Mucosa of stomach (tissue), 1 donor: ENCODE data around the gene ANAPC16.
"Not testable (repeated sequence)": the region's sequence is repeated elsewhere in the genome, so short reads cannot be mapped to it uniquely, and the experiment has no call there.

ENCODE experiments used
- H3K27me3 ChIP-seq: one replicate; pipeline ENCODE4 v1.7.0; 2013; ENCODE audit warnings: mild to moderate bottlenecking, low read length; ENCODE audit not compliant: control insufficient read depth, insufficient read depth
- H3K36me3 ChIP-seq: one replicate; pipeline ENCODE4 v1.7.0; 2013; ENCODE audit warnings: low read length; ENCODE audit not compliant: control insufficient read depth, insufficient read depth
- H3K4me1 ChIP-seq: one replicate; pipeline ENCODE4 v1.7.0; 2013; ENCODE audit warnings: mild to moderate bottlenecking, low read length; ENCODE audit not compliant: control insufficient read depth, insufficient read depth
- H3K4me3 ChIP-seq: one replicate; pipeline ENCODE4 v1.7.0; 2013; ENCODE audit warnings: low read length
- H3K9ac ChIP-seq: one replicate; pipeline ENCODE4 v1.7.0; 2013; ENCODE audit warnings: mild to moderate bottlenecking, low read length, moderate library complexity
- H3K9me3 ChIP-seq: one replicate; pipeline ENCODE4 v1.7.0; 2013; ENCODE audit warnings: mild to moderate bottlenecking, low read length, moderate library complexity; ENCODE audit not compliant: control insufficient read depth
- donor health status: Pancreatic carcinoma.

ANAPC16 gene

GRCh38 chr10:72218726-72219125 lies 2.9 kb downstream of the ANAPC16 start:
- H3K9ac ChIP-seq = peak overlapping the region; percentile 37
- H3K36me3 ChIP-seq = no peaks in the 10 kb centered on the region
- no peak overlapping the region for H3K4me3 ChIP-seq

GRCh38 chr10:72219235-72219814 lies 3.5 kb downstream of the ANAPC16 start:
- Histone ChIP-seq H3K4me3 (no peak overlapping the region), H3K36me3 (no peaks in the 10 kb centered on the region), H3K9me3 (no peaks in the 10 kb centered on the region), H3K4me1 (peaks cover 44% of the 10 kb centered on the region), H3K9ac (peak overlapping the region; percentile 37), H3K27me3 (no peaks in the 10 kb centered on the region)

More at GRCh38 chr10:72218726-72219125, 2.9 kb downstream of the ANAPC16 start:
- no peaks in the 10 kb centered on the region for H3K27me3 ChIP-seq
- H3K4me1 ChIP-seq = peaks cover 41% of the 10 kb centered on the region
- no peaks in the 10 kb centered on the region for H3K9me3 ChIP-seq

- Histone ChIP-seq H3K9ac (no peak overlapping the region), H3K4me1 (peaks cover 35% of the 10 kb centered on the region), H3K9me3 (no peaks in the 10 kb centered on the region), H3K36me3 (no peaks in the 10 kb centered on the region), H3K27me3 (no peaks in the 10 kb centered on the region), H3K4me3 (no peak overlapping the region)
Measured at GRCh38 chr10:72220637-72221036, 4.8 kb downstream of the ANAPC16 start.

GRCh38 chr10:72221278-72221677 lies 5.5 kb downstream of the ANAPC16 start:
- no peak overlapping the region for H3K9ac ChIP-seq
- peaks cover 35% of the 10 kb centered on the region for H3K4me1 ChIP-seq
- no peak overlapping the region for H3K4me3 ChIP-seq
- H3K27me3 ChIP-seq = no peaks in the 10 kb centered on the region
- no peaks in the 10 kb centered on the region for H3K36me3 ChIP-seq
- no peaks in the 10 kb centered on the region for H3K9me3 ChIP-seq

GRCh38 chr10:72223743-72224101 lies 7.9 kb downstream of the ANAPC16 start:
- no peaks in the 10 kb centered on the region for H3K9me3 ChIP-seq
- no peaks in the 10 kb centered on the region for H3K36me3 ChIP-seq
- no peak overlapping the region for H3K9ac ChIP-seq
- no peaks in the 10 kb centered on the region for H3K27me3 ChIP-seq
- H3K4me1 ChIP-seq = peaks cover 17% of the 10 kb centered on the region
- H3K4me3 ChIP-seq = no peak overlapping the region

GRCh38 chr10:72224191-72224590 lies 8.4 kb downstream of the ANAPC16 start:
- not testable (repeated sequence) for H3K9me3 ChIP-seq, H3K9ac ChIP-seq, H3K36me3 ChIP-seq, H3K4me3 ChIP-seq, H3K27me3 ChIP-seq
- H3K4me1 ChIP-seq = peaks cover 12% of the 10 kb centered on the region

- Histone ChIP-seq H3K4me1 (peaks cover 11% of the 10 kb centered on the region), H3K9ac (no peak overlapping the region), H3K36me3 (peaks cover 7% of the 10 kb centered on the region), H3K9me3 (no peaks in the 10 kb centered on the region), H3K27me3 (no peaks in the 10 kb centered on the region), H3K4me3 (no peak overlapping the region)
Measured at GRCh38 chr10:72226418-72227027, 10.7 kb downstream of the ANAPC16 start.

GRCh38 chr10:72227826-72228225 lies 12.0 kb downstream of the ANAPC16 start:
- peaks cover 7% of the 10 kb centered on the region for H3K36me3 ChIP-seq

GRCh38 chr10:72228318-72228751 lies 12.5 kb downstream of the ANAPC16 start:
- Histone ChIP-seq H3K9me3 (no peaks in the 10 kb centered on the region), H3K9ac (no peak overlapping the region), H3K27me3 (no peaks in the 10 kb centered on the region), H3K4me3 (no peak overlapping the region), H3K4me1 (peaks cover 7% of the 10 kb centered on the region), H3K36me3 (peaks cover 7% of the 10 kb centered on the region)

More at GRCh38 chr10:72227826-72228225, 12.0 kb downstream of the ANAPC16 start:
- no peaks in the 10 kb centered on the region for H3K27me3 ChIP-seq
- no peak overlapping the region for H3K4me3 ChIP-seq
- H3K9me3 ChIP-seq = no peaks in the 10 kb centered on the region
- H3K9ac ChIP-seq = no peak overlapping the region
- peaks cover 11% of the 10 kb centered on the region for H3K4me1 ChIP-seq

GRCh38 chr10:72229261-72230251 lies 13.7 kb downstream of the ANAPC16 start:
- Histone ChIP-seq H3K4me1 (no peaks in the 10 kb centered on the region), H3K36me3 (peaks cover 7% of the 10 kb centered on the region), H3K4me3 (no peak overlapping the region), H3K9ac (no peak overlapping the region), H3K27me3 (no peaks in the 10 kb centered on the region), H3K9me3 (no peaks in the 10 kb centered on the region)

GRCh38 chr10:72233621-72234020 lies 17.8 kb downstream of the ANAPC16 start:
- Histone ChIP-seq H3K4me1 (no peaks in the 10 kb centered on the region), H3K4me3 (no peak overlapping the region), H3K27me3 (no peaks in the 10 kb centered on the region), H3K9ac (no peak overlapping the region), H3K9me3 (no peaks in the 10 kb centered on the region), H3K36me3 (peaks cover 7% of the 10 kb centered on the region)

- Histone ChIP-seq H3K4me3 (no peak overlapping the region), H3K4me1 (no peaks in the 10 kb centered on the region), H3K27me3 (no peaks in the 10 kb centered on the region), H3K36me3 (peaks cover 7% of the 10 kb centered on the region), H3K9me3 (no peaks in the 10 kb centered on the region), H3K9ac (no peak overlapping the region)
Measured at GRCh38 chr10:72234560-72235095, 18.8 kb downstream of the ANAPC16 start.
